GM12874 (cell line): ENCODE results near the gene ARHGEF10L.

Experiments used
- TF ChIP-seq, protein P1 (sequence below): IDR thresholded peaks from 2 replicates; pipeline ENCODE4 v1.5.1; 2011; ENCODE audit warnings: low read depth, mild to moderate bottlenecking, control low read depth, low read length, moderate library complexity; ENCODE audit not compliant: insufficient read depth

ARHGEF10L gene

GRCh38 chr1:17527036-17527914 is 12.2 kb upstream of the ARHGEF10L start:
- TF ChIP-seq, protein P1, sequence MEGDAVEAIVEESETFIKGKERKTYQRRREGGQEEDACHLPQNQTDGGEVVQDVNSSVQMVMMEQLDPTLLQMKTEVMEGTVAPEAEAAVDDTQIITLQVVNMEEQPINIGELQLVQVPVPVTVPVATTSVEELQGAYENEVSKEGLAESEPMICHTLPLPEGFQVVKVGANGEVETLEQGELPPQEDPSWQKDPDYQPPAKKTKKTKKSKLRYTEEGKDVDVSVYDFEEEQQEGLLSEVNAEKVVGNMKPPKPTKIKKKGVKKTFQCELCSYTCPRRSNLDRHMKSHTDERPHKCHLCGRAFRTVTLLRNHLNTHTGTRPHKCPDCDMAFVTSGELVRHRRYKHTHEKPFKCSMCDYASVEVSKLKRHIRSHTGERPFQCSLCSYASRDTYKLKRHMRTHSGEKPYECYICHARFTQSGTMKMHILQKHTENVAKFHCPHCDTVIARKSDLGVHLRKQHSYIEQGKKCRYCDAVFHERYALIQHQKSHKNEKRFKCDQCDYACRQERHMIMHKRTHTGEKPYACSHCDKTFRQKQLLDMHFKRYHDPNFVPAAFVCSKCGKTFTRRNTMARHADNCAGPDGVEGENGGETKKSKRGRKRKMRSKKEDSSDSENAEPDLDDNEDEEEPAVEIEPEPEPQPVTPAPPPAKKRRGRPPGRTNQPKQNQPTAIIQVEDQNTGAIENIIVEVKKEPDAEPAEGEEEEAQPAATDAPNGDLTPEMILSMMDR, result no peak

DNA sequence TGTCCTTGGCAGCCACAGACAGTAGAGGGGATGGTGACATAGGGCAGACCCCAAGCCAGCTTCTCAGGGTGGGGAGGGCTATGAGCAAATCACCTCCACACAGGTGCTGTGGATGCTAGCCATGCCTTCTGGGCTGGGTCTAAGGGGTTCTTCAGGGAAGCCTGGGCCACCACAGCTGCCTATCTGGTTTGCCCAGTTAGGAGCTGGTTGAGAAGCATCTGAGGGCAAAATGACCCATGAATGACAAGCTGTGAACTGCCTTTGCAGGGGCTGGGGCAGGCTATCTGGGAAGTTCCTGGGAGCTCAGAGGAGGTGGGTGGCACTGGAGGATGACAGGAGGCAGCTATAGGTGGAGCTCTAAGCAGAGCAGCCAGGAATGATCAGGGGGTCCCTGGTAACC is 10.1 kb upstream of the ARHGEF10L start:
- TF ChIP-seq, protein P1, result no peak

- TF ChIP-seq, protein P1, result no peak
These were observed 8.2 kb upstream of the ARHGEF10L start for GRCh38 chr1:17531343-17531681.

GRCh38 chr1:17531682-17532487 is 7.6 kb upstream of the ARHGEF10L start:
- TF ChIP-seq, protein P1, result no peak

DNA sequence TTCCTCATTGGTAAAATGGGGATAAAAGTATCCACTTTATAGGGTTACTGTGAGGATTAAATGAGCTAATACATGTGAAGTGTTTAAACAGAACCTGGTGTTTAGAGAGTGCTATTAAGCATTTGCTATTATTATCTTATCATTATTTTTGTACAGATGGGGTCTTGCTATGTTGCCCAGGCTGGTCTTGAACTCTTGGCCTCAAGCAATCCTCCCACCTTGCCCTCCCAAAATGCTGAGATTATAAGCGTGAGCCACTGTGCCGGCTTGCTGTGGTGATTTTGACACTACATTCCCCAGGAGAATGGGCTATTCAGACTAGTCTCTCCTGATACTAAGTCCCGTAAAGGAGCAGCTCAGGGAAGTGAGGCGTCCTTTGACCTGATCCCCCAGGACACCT is 6.3 kb upstream of the ARHGEF10L start:
- TF ChIP-seq, protein P1, result no peak

DNA sequence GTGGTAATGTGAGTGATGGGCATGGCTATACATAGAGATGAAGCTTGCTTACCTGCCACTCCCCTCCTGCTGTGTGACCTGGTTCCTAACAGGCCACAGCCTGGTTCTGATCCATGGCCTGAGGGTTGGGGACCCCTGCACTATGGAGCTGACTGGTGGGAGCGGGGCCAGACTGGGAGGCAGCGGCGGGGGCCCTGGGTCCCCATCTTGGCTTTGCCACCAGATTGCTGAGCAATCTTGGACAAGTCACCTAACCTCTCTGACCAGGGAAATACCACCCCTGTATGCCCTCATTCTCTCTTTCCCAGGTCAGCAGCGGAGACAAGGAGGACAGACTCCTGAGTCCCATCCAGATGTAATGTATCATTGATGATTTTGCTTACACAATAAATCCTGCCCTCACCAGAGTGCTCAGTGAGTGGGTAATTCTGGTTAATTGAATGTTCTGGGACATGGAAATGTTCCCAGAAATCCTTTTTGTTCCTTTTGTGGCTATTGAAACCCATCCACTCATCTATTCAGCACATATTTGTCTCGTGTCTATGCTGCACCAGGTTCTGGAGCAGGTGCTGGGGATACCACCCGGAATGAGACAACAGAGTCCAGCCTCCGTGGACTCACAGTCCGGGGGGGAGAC is 4.1 kb upstream of the ARHGEF10L start:
- TF ChIP-seq, protein P1, result no peak

DNA sequence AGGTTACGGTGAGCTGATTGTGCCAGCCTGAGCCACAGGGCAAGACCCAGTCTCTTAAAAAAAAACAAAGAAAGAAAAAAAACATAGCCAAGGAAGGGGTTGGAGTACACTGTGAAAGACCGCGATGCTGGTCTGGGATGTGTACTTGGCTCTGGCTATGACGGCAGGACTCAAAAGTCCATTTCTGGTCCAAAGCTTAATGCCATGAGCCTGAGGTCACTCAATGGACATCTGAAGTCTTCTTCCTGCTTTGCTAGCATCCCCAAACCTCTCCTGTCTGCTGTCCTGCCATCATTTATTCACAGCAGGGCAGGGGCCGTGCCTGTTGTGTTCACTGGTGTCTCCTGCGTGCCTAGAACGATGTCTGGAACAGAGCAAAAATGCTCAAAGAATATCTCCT is 1.5 kb upstream of the ARHGEF10L start:
- TF ChIP-seq, protein P1, result no peak
